NCI-H2029 (cell line): Measurements from ENCODE around the gene FBXO31.
A peak's percentile ranks its signal among the peaks of the same experiment; 100 is the strongest.

Experiments used
- DNase-seq: peaks from one replicate; lab custom pipeline; 2025; lab: John Stamatoyannopoulos, UW

The FBXO31 gene

GRCh38 chr16:87327798-87328495 lies 55.6 kb downstream of the FBXO31 start:
- DNase-seq = no peak

- DNase-seq = no peak
Measured at GRCh38 chr16:87326151-87326571, 57.4 kb downstream of the FBXO31 start.

- no peak for DNase-seq
Measured at GRCh38 chr16:87325423-87325858, 58.1 kb downstream of the FBXO31 start.

GRCh38 chr16:87324411-87325275 lies 58.9 kb downstream of the FBXO31 start:
- no peak for DNase-seq

- no peak for DNase-seq
Measured at GRCh38 chr16:87323727-87324410, 59.7 kb downstream of the FBXO31 start.

GRCh38 chr16:87322833-87323726 lies 60.5 kb downstream of the FBXO31 start:
- DNase-seq = no peak

- no peak for DNase-seq
Measured at GRCh38 chr16:87322360-87322759, 61.2 kb downstream of the FBXO31 start.

GRCh38 chr16:87321336-87322107 lies 62.1 kb downstream of the FBXO31 start:
- DNase-seq = no peak

- DNase-seq = no peak
Measured at GRCh38 chr16:87320510-87321227, 62.9 kb downstream of the FBXO31 start.

- no peak for DNase-seq
Measured at GRCh38 chr16:87319997-87320491, 63.5 kb downstream of the FBXO31 start.

- DNase-seq = no peak
Measured at GRCh38 chr16:87319011-87319410, 64.6 kb downstream of the FBXO31 start.

GRCh38 chr16:87317750-87318644 lies 65.6 kb downstream of the FBXO31 start:
- no peak for DNase-seq

- DNase-seq = peak; percentile 79
Measured at GRCh38 chr16:87316923-87317749, 66.4 kb downstream of the FBXO31 start, which contains the start of gene C16orf95. Gene C16orf95 (minus strand): TSS chr16:87317392. CDS start chr16:87317242, 150 bp downstream.

- no peak for DNase-seq
Measured at GRCh38 chr16:87316450-87316922, 67.1 kb downstream of the FBXO31 start.

- no peak for DNase-seq
Measured at GRCh38 chr16:87314990-87315420, 68.6 kb downstream of the FBXO31 start.

GRCh38 chr16:87312008-87312407 lies 71.6 kb downstream of the FBXO31 start:
- no peak for DNase-seq

- DNase-seq = no peak
Measured at GRCh38 chr16:87311387-87311786, 72.2 kb downstream of the FBXO31 start.

GRCh38 chr16:87310610-87311009 lies 73.0 kb downstream of the FBXO31 start:
- no peak for DNase-seq
